ENCODE data around the gene MARCHF2.

DNA sequence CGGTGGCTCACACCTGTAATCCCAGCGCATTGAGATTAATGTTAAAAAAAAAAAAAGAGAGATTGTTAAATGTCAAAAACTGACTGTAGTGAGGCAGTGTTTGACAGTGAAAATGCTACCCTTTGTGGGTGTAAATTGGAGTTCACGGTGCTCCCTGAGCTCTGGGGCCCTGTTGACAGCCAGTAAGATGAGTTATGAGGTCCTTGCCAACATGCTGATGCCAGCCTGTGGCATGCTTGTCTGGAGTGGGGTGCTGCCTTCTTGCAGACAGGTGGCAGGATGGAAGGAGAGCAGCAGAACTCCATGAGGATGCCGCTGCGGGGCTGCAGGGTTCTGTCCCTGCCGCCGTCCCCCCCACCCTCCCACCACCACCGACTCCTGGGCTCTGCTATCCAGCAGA is 63.4 kb downstream of the MARCHF2 start:
- TF ChIP-seq, protein P1, sequence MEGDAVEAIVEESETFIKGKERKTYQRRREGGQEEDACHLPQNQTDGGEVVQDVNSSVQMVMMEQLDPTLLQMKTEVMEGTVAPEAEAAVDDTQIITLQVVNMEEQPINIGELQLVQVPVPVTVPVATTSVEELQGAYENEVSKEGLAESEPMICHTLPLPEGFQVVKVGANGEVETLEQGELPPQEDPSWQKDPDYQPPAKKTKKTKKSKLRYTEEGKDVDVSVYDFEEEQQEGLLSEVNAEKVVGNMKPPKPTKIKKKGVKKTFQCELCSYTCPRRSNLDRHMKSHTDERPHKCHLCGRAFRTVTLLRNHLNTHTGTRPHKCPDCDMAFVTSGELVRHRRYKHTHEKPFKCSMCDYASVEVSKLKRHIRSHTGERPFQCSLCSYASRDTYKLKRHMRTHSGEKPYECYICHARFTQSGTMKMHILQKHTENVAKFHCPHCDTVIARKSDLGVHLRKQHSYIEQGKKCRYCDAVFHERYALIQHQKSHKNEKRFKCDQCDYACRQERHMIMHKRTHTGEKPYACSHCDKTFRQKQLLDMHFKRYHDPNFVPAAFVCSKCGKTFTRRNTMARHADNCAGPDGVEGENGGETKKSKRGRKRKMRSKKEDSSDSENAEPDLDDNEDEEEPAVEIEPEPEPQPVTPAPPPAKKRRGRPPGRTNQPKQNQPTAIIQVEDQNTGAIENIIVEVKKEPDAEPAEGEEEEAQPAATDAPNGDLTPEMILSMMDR (IDR thresholded peaks at IDR 0.05; ENCODE audit: low read length) = no peak
- no peak for TF ChIP-seq EZH2 (optimal IDR thresholded peaks at IDR 0.05; ENCODE audit: low read depth, low read length)
- no peak for TF ChIP-seq EZH2phosphoT487 (IDR thresholded peaks at IDR 0.05; ENCODE audit: low read length)
